Measurements from ENCODE around the gene HSPB1.

HSPB1 gene

GRCh38 chr7:76343931-76344321 lies 41.5 kb downstream of the HSPB1 start:
- POLR2A ChIA-PET = interaction anchor here (1.3 kb wide), 1 partner anchor 15 kb away, joined by 4 read pairs; the partner anchor contains the start of gene YWHAG

GRCh38 chr7:76346097-76346496 lies 43.6 kb downstream of the HSPB1 start:
- no peak for TF ChIP-seq FOXK2 (IDR thresholded peaks at IDR 0.05)
- DNase-seq (ENCODE audit: extremely low spot score) = no peak
- POLR2A ChIA-PET = no interaction called here
- CTCF ChIA-PET = no interaction called here

More at GRCh38 chr7:76343931-76344321, 41.5 kb downstream of the HSPB1 start:
- no peak for DNase-seq (ENCODE audit: extremely low spot score)
- CTCF ChIA-PET = no interaction called here
- TF ChIP-seq ZNF384 (IDR thresholded peaks at IDR 0.05) (no peak), ARNT (IDR thresholded peaks at IDR 0.05) (no peak), SUZ12 (IDR thresholded peaks at IDR 0.05) (no peak), FOXM1 (IDR thresholded peaks at IDR 0.05; ENCODE audit: borderline replicate concordance) (no peak), HDGF (IDR thresholded peaks at IDR 0.05; ENCODE audit: borderline replicate concordance) (no peak), BHLHE40 (IDR thresholded peaks at IDR 0.05; ENCODE audit: borderline replicate concordance) (no peak), FOXA1 (IDR thresholded peaks at IDR 0.05) (no peak), ELF4 (IDR thresholded peaks at IDR 0.05) (no peak), CTBP1 (IDR thresholded peaks at IDR 0.05; ENCODE audit: borderline replicate concordance) (no peak), SP1 (IDR thresholded peaks at IDR 0.05) (no peak)

GRCh38 chr7:76346778-76347177 lies 44.3 kb downstream of the HSPB1 start:
- ChIA-PET POLR2A (no interaction called here), CTCF (no interaction called here)
- TF ChIP-seq LEF1 (IDR thresholded peaks at IDR 0.05; ENCODE audit: borderline replicate concordance) (no peak), ZNF384 (IDR thresholded peaks at IDR 0.05) (no peak), BHLHE40 (IDR thresholded peaks at IDR 0.05; ENCODE audit: borderline replicate concordance) (no peak)
- TF ChIP-seq, protein P1, sequence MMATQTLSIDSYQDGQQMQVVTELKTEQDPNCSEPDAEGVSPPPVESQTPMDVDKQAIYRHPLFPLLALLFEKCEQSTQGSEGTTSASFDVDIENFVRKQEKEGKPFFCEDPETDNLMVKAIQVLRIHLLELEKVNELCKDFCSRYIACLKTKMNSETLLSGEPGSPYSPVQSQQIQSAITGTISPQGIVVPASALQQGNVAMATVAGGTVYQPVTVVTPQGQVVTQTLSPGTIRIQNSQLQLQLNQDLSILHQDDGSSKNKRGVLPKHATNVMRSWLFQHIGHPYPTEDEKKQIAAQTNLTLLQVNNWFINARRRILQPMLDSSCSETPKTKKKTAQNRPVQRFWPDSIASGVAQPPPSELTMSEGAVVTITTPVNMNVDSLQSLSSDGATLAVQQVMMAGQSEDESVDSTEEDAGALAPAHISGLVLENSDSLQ (IDR thresholded peaks at IDR 0.05) = no peak
- no peak for DNase-seq (ENCODE audit: extremely low spot score)

DNA sequence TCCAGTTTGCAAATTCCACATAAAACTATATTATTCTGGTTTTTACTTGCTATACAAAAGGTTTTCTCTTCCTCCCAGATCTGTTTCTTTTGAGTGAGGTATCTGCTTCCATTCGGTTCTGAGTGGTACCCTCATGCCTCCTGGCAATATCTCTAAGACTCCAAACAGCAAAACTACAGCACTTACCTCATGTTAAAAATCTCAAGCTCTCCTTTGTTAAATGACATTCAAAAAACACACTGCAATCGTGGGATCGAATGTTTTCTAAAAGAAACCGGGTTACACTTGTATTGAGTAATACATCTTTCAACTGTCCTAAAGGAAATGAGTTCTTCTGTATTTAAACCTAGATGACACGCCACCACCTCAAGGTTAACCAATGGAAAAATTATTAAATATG lies 45.2 kb downstream of the HSPB1 start:
- DNase-seq (ENCODE audit: extremely low spot score) = no peak
- no peak for TF ChIP-seq NFRKB (IDR thresholded peaks at IDR 0.05)
- TF ChIP-seq LEF1 (IDR thresholded peaks at IDR 0.05; ENCODE audit: borderline replicate concordance) = no peak
- no peak for TF ChIP-seq TARDBP (IDR thresholded peaks at IDR 0.05)
- no peak for TF ChIP-seq FOXK2 (IDR thresholded peaks at IDR 0.05)
- no peak for TF ChIP-seq SUZ12 (IDR thresholded peaks at IDR 0.05)
- no peak for TF ChIP-seq FOXM1 (IDR thresholded peaks at IDR 0.05; ENCODE audit: borderline replicate concordance)
- TF ChIP-seq ELF4 (IDR thresholded peaks at IDR 0.05) = no peak
- TF ChIP-seq, protein P1 (IDR thresholded peaks at IDR 0.05) = no peak
- TF ChIP-seq HDGF (IDR thresholded peaks at IDR 0.05; ENCODE audit: borderline replicate concordance) = no peak
- TF ChIP-seq L3MBTL2 (conservative IDR thresholded peaks at IDR 0.05) = no peak
- TF ChIP-seq ZNF384 (IDR thresholded peaks at IDR 0.05) = no peak
- TF ChIP-seq CTBP1 (IDR thresholded peaks at IDR 0.05; ENCODE audit: borderline replicate concordance) = no peak
- TF ChIP-seq FOXA1 (IDR thresholded peaks at IDR 0.05) = no peak
- no peak for TF ChIP-seq BHLHE40 (IDR thresholded peaks at IDR 0.05; ENCODE audit: borderline replicate concordance)
- no peak for TF ChIP-seq SP1 (IDR thresholded peaks at IDR 0.05)
- no peak for TF ChIP-seq ARNT (IDR thresholded peaks at IDR 0.05)
- ChIA-PET CTCF (no interaction called here), POLR2A (no interaction called here)

GRCh38 chr7:76349313-76349885 lies 46.9 kb downstream of the HSPB1 start:
- ChIA-PET CTCF (no interaction called here), POLR2A (no interaction called here)
- TF ChIP-seq CTBP1 (IDR thresholded peaks at IDR 0.05; ENCODE audit: borderline replicate concordance) (no peak), L3MBTL2 (conservative IDR thresholded peaks at IDR 0.05) (no peak), FOXA1 (IDR thresholded peaks at IDR 0.05) (no peak), ARNT (IDR thresholded peaks at IDR 0.05) (no peak), SUZ12 (IDR thresholded peaks at IDR 0.05) (no peak), HDGF (IDR thresholded peaks at IDR 0.05; ENCODE audit: borderline replicate concordance) (no peak), FOXM1 (IDR thresholded peaks at IDR 0.05; ENCODE audit: borderline replicate concordance) (no peak), LEF1 (IDR thresholded peaks at IDR 0.05; ENCODE audit: borderline replicate concordance) (no peak), BHLHE40 (IDR thresholded peaks at IDR 0.05; ENCODE audit: borderline replicate concordance) (no peak), ZNF384 (IDR thresholded peaks at IDR 0.05) (no peak), FOXK2 (IDR thresholded peaks at IDR 0.05) (no peak), ELF4 (IDR thresholded peaks at IDR 0.05) (no peak), NFRKB (IDR thresholded peaks at IDR 0.05) (no peak), TARDBP (IDR thresholded peaks at IDR 0.05) (no peak), SP1 (IDR thresholded peaks at IDR 0.05) (no peak)
- TF ChIP-seq, protein P1 (IDR thresholded peaks at IDR 0.05) = no peak
- DNase-seq (ENCODE audit: extremely low spot score) = no peak

DNA sequence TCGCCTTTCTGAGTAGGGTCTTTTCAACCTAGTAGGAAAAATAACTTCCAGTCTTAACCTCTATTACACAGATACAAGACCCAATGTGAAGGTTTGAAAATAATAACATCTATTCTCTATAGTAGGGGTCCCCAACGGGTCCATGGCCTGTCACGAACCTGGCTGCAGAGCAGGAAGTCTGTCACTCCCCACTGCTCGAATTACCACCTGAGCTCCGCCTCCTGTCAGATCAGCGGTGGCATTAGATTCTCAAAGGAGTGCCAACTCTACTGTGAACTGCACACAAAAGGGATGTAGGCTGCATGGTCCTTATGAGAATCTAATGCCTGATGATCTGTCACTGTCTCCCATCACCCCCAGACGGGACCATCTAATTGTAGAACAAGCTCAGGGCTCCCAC lies 48.9 kb downstream of the HSPB1 start:
- no peak for DNase-seq (ENCODE audit: extremely low spot score)
- ChIA-PET CTCF (no interaction called here), POLR2A (interaction anchor here (2.3 kb wide), 1 partner anchor 34 kb away, joined by 6 read pairs; no protein-coding TSS in a partner anchor)
- TF ChIP-seq HDGF (IDR thresholded peaks at IDR 0.05; ENCODE audit: borderline replicate concordance) (no peak), TARDBP (IDR thresholded peaks at IDR 0.05) (no peak), SUZ12 (IDR thresholded peaks at IDR 0.05) (no peak), SP1 (IDR thresholded peaks at IDR 0.05) (no peak), L3MBTL2 (conservative IDR thresholded peaks at IDR 0.05) (no peak)

DNA sequence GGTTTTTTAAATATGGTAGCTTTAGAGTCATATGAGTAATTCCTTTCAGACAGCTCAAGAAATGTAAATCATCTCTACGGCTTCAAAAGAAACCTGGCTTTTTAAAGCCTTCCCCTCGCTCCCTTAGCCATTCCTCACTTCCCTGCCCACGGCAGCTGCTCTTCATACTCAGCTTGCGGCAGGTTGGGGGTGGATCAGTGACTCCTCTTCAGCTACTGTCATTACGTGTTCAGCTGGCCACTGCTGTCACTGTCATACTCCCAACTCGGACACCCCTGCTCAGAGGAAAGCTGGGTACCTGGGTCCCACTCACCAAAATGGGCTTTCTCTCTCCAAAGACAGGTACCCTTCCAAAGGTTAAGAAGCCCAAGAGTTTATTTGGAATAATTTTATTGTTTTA lies 49.7 kb downstream of the HSPB1 start:
- no peak for DNase-seq (ENCODE audit: extremely low spot score)
- ChIA-PET CTCF (no interaction called here), POLR2A (interaction anchor here (2.3 kb wide), 1 partner anchor 34 kb away, joined by 6 read pairs; no protein-coding TSS in a partner anchor)
- TF ChIP-seq, protein P1 (IDR thresholded peaks at IDR 0.05) = no peak
- TF ChIP-seq LEF1 (IDR thresholded peaks at IDR 0.05; ENCODE audit: borderline replicate concordance) = no peak
- no peak for TF ChIP-seq L3MBTL2 (conservative IDR thresholded peaks at IDR 0.05)
- TF ChIP-seq FOXK2 (IDR thresholded peaks at IDR 0.05) = no peak
- TF ChIP-seq CTBP1 (IDR thresholded peaks at IDR 0.05; ENCODE audit: borderline replicate concordance) = no peak
- no peak for TF ChIP-seq SUZ12 (IDR thresholded peaks at IDR 0.05)
- no peak for TF ChIP-seq ELF4 (IDR thresholded peaks at IDR 0.05)
- no peak for TF ChIP-seq FOXM1 (IDR thresholded peaks at IDR 0.05; ENCODE audit: borderline replicate concordance)

Measured in HEK293T (cell line).